Measurements from ENCODE around the gene GTF2IRD1.

GTF2IRD1 gene

DNA sequence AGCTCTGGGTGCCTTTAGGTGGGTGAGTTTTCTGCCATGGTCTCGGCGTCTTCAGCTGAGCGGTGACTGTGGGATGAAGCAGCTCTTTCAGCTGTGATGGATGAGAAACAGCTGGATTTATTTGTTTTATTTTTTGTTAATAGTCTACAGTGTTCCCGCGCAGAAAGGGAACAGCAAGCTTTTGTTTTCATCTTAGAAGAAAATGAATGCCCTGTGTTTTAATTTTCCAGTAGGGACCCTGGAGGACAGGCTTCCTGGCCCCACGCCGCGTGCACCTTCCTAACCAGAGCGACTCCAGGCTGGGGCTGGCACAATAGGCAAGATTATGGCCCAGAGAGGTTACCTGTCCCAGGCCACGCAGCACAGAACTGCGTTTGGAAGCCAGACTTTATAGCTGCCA lies 57.6 kb downstream of the GTF2IRD1 start:
- no peak for DNase-seq (ENCODE audit: low read depth)
- H3K4me3 ChIP-seq (ENCODE audit: low read depth, low read length), result no peak overlapping the region
- TF ChIP-seq, protein P1, sequence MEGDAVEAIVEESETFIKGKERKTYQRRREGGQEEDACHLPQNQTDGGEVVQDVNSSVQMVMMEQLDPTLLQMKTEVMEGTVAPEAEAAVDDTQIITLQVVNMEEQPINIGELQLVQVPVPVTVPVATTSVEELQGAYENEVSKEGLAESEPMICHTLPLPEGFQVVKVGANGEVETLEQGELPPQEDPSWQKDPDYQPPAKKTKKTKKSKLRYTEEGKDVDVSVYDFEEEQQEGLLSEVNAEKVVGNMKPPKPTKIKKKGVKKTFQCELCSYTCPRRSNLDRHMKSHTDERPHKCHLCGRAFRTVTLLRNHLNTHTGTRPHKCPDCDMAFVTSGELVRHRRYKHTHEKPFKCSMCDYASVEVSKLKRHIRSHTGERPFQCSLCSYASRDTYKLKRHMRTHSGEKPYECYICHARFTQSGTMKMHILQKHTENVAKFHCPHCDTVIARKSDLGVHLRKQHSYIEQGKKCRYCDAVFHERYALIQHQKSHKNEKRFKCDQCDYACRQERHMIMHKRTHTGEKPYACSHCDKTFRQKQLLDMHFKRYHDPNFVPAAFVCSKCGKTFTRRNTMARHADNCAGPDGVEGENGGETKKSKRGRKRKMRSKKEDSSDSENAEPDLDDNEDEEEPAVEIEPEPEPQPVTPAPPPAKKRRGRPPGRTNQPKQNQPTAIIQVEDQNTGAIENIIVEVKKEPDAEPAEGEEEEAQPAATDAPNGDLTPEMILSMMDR (IDR thresholded peaks at IDR 0.05; ENCODE audit: insufficient read depth, low read depth, low read length, missing control alignments), result no peak

DNA sequence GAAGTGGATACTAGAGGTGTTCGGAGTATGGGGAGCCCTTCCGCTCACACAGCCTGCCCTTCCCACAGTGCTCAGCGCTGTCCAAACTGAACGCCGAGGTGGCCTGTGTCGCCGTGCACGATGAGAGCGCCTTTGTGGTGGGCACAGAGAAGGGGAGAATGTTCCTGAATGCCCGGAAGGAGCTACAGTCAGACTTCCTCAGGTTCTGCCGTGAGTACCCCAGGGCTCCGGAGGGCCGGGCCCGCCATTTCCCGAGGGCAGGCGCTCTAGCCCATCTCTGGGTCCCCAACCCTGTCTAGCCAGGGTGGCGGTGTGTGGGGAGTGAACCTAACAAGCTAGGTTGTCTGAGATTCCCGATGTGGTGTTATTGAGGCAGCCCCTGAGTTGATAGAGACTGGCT lies 59.1 kb downstream of the GTF2IRD1 start:
- no peak overlapping the region for H3K4me3 ChIP-seq (ENCODE audit: low read depth, low read length)
- TF ChIP-seq, protein P1 (IDR thresholded peaks at IDR 0.05; ENCODE audit: insufficient read depth, low read depth, low read length, missing control alignments), result no peak
- no peak for DNase-seq (ENCODE audit: low read depth)

DNA sequence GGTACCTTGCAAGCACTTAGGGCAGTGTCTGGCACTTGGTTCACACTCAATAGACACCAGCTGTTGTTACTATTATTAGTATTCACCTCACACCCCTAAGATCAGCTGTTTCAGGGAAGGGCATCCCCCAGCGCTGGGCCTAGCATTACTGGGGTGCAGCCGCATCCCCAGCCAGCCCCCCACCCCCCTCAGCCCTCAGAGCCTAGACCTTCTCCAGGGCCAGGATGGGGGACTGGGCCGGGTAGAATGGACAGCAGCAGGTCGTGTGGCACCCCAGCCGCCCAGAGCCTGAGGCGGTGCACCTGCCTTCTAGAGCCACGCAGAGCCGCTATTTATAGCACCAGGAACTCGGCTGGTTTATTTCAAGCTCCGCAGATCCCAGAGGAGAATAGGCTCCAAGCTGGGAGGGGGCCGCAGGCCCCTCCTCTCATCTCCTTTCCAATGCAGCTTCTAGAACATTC lies 60.5 kb downstream of the GTF2IRD1 start:
- DNase-seq (ENCODE audit: low read depth), result no peak
- no peak overlapping the region for H3K4me3 ChIP-seq (ENCODE audit: low read depth, low read length)
- TF ChIP-seq, protein P1 (IDR thresholded peaks at IDR 0.05; ENCODE audit: insufficient read depth, low read depth, low read length, missing control alignments), result no peak

DNA sequence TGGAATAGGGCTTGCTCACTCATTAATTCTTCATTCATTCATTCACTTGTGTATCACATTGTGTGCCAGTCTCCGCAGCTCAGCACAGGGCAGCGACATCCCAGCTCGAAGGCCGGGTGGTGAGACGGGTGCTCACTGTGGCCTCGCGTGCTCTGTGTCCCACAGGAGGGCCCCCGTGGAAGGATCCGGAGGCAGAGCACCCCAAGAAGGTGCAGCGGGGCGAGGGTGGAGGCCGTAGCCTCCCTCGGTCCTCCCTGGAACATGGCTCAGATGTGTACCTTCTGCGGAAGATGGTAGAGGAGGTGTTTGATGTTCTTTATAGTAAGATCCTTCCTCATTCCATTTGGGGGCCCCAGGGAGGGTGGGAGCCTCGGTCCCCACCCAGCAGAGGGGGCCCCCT lies 61.6 kb downstream of the GTF2IRD1 start:
- TF ChIP-seq, protein P1 (IDR thresholded peaks at IDR 0.05; ENCODE audit: insufficient read depth, low read depth, low read length, missing control alignments), result no peak
- DNase-seq (ENCODE audit: low read depth), result no peak
- no peak overlapping the region for H3K4me3 ChIP-seq (ENCODE audit: low read depth, low read length)

DNA sequence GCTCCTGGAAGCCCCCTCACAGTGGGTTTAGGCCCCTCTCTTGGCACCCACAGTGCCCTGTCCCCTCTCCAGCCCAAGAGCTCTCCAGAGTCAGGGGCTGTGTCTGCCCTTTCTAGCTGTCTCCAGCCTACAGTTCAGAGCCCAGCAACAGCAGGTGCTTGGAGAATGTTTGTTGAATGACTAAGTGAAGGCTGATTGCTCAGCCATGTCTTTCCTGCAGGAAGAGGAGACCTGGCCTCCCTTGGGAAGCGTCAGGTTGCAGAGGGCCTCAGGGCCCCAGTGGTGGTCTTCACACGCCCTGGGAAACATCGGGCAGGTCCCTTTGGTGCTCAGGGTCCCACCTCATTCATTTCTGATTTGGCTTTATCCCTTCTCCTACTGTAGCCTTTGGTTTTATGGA lies 62.5 kb downstream of the GTF2IRD1 start:
- TF ChIP-seq, protein P1 (IDR thresholded peaks at IDR 0.05; ENCODE audit: insufficient read depth, low read depth, low read length, missing control alignments), result no peak

DNA sequence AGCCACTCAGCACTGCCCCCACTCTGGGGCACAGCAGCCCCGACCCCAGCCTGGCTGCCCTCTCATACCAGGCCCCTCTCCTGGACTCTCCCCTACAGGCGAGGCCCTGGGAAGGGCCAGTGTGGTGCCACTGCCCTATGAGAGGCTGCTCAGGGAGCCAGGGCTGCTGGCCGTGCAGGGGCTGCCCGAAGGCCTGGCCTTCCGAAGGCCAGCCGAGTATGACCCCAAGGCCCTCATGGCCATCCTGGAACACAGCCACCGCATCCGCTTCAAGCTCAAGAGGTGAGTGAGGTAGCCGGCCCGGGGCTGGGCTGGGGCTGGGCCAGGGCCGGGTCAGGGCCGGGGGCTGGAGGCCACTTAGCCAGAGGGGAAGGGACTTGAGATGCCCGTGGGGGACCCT lies 64.3 kb downstream of the GTF2IRD1 start:
- no peak overlapping the region for H3K4me3 ChIP-seq (ENCODE audit: low read depth, low read length)
- DNase-seq (ENCODE audit: low read depth), result no peak
- TF ChIP-seq, protein P1 (IDR thresholded peaks at IDR 0.05; ENCODE audit: insufficient read depth, low read depth, low read length, missing control alignments), result no peak

More for the DNA sequence above, 62.5 kb downstream of the GTF2IRD1 start:
- H3K4me3 ChIP-seq (ENCODE audit: low read depth, low read length), result no peak overlapping the region
- no peak for DNase-seq (ENCODE audit: low read depth)

DNA sequence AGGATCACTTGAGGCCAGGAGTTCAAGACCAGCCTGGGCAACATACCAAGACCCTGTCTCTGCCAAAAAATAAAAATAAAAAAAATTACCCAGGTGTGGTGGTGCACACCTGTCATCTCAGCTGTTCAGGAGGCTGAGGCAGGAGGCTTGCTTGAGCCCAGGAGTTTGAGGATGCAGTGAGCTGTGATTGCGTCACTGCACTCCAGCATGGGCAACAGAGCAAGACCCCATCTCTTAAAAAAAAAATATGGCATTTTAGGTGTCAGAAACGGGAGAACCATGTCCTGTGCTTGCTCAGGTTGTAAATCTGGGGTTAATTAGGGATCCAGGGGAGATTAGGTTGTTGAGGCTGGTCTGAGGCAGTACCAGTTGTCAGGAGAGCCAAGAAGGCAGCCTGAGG lies 64.9 kb downstream of the GTF2IRD1 start:
- no peak overlapping the region for H3K4me3 ChIP-seq (ENCODE audit: low read depth, low read length)
- TF ChIP-seq, protein P1 (IDR thresholded peaks at IDR 0.05; ENCODE audit: insufficient read depth, low read depth, low read length, missing control alignments), result no peak
- no peak for DNase-seq (ENCODE audit: low read depth)
